GM19324 (cell line): Measurements from ENCODE around the gene WNT11.

ENCODE experiments used
- ATAC-seq: cut with Tn5 transposase; IDR thresholded peaks from one replicate; pipeline ENCODE4 v1.9.1; 2021; ENCODE audit warnings: mild to moderate bottlenecking, moderate library complexity; ENCODE audit not compliant: unreplicated experiment, low FRiP score

The WNT11 gene

GRCh38 chr11:76159303-76159937, 46.9 kb downstream of the WNT11 start:
- no peak for ATAC-seq

- no peak for ATAC-seq
These were observed 47.7 kb downstream of the WNT11 start for GRCh38 chr11:76158394-76159302.

- no peak for ATAC-seq
These were observed 48.4 kb downstream of the WNT11 start for GRCh38 chr11:76157891-76158290.

- ATAC-seq: no peak
These were observed 49.3 kb downstream of the WNT11 start for GRCh38 chr11:76156971-76157427.

GRCh38 chr11:76155500-76156227, 50.6 kb downstream of the WNT11 start:
- ATAC-seq: no peak

- ATAC-seq: no peak
These were observed 52.8 kb downstream of the WNT11 start for GRCh38 chr11:76153571-76153923.

GRCh38 chr11:76152741-76153570, 53.3 kb downstream of the WNT11 start:
- ATAC-seq: no peak

GRCh38 chr11:76152086-76152681, 54.1 kb downstream of the WNT11 start:
- no peak for ATAC-seq

- ATAC-seq: no peak
These were observed 54.7 kb downstream of the WNT11 start for GRCh38 chr11:76151556-76152085.

GRCh38 chr11:76150141-76150540, 56.2 kb downstream of the WNT11 start:
- no peak for ATAC-seq

- ATAC-seq: no peak
These were observed 56.6 kb downstream of the WNT11 start for GRCh38 chr11:76149713-76150112.

- ATAC-seq: no peak
These were observed 57.2 kb downstream of the WNT11 start for GRCh38 chr11:76148941-76149613.

GRCh38 chr11:76148231-76148630, 58.1 kb downstream of the WNT11 start:
- no peak for ATAC-seq

- no peak for ATAC-seq
These were observed 59.1 kb downstream of the WNT11 start for GRCh38 chr11:76147106-76147740.

- ATAC-seq: no peak
These were observed 63.0 kb downstream of the WNT11 start for GRCh38 chr11:76143274-76143673.

GRCh38 chr11:76141901-76142588, 64.3 kb downstream of the WNT11 start:
- no peak for ATAC-seq

GRCh38 chr11:76140912-76141574, 65.3 kb downstream of the WNT11 start:
- ATAC-seq: no peak

GRCh38 chr11:76139314-76139713, 67.0 kb downstream of the WNT11 start:
- ATAC-seq: no peak
